Adipocyte (in vitro differentiated cells): ENCODE results near the gene CIAO3.
A peak's percentile ranks its signal among the peaks of the same experiment; 100 is the strongest.

Experiments used
- DNase-seq: peaks from one replicate; pipeline ENCODE4 v3.0.0-alpha.2; 2015; ENCODE audit warnings: low read depth
- H3K27me3 ChIP-seq: replicated peaks from 2 replicates; pipeline ENCODE4 v1.7.0; 2013; ENCODE audit warnings: mild to moderate bottlenecking, low read length, moderate library complexity; ENCODE audit not compliant: control insufficient read depth, insufficient read depth
- H3K36me3 ChIP-seq: 2 replicates; pipeline ENCODE4 v1.7.0; 2013; ENCODE audit warnings: low read length, mild to moderate bottlenecking, moderate library complexity; ENCODE audit not compliant: control insufficient read depth, insufficient read depth, severe bottlenecking
- H3K4me1 ChIP-seq: 2 replicates; pipeline ENCODE4 v1.7.0; 2013; ENCODE audit warnings: mild to moderate bottlenecking, low read length, moderate library complexity; ENCODE audit not compliant: control insufficient read depth, insufficient read depth
- H3K4me3 ChIP-seq: 2 replicates; pipeline ENCODE4 v1.7.0; 2013; ENCODE audit warnings: mild to moderate bottlenecking, low read length, moderate library complexity
- H3K9ac ChIP-seq: 2 replicates; pipeline ENCODE4 v1.7.0; 2013; ENCODE audit warnings: mild to moderate bottlenecking, low read length, moderate library complexity
- H3K9me3 ChIP-seq: 2 replicates; pipeline ENCODE4 v1.7.0; 2013; ENCODE audit warnings: mild to moderate bottlenecking, low read length, moderate library complexity; ENCODE audit not compliant: control insufficient read depth

CIAO3 gene

GRCh38 chr16:741986-742629 lies 1.3 kb upstream of the CIAO3 start:
- Histone ChIP-seq H3K4me1 (peaks cover 7% of the 10 kb centered on the region), H3K9ac (no peak overlapping the region), H3K36me3 (peaks cover 4% of the 10 kb centered on the region), H3K27me3 (peaks cover 3% of the 10 kb centered on the region), H3K4me3 (no peak overlapping the region), H3K9me3 (no peaks in the 10 kb centered on the region)
- no peak for DNase-seq

DNA sequence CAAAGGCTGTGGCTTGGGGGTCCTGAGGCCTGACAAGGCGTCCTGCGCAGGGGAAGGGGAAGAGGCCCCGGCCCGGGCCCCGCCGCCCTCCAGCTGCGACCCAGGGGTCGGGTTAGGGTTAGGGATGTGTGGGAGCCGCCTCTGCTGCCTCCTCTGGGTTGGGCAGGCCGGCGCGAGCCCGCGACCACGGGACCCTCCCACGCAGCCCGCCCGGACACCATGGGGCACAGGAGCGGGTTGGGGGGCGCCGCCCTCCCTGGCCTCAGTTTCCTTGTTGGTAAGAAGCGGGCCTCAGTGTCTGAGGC lies 386 bp downstream of the CIAO3 start:
- DNase-seq: no peak
- H3K9ac ChIP-seq: peak overlapping the region; percentile 96
- no peaks in the 10 kb centered on the region for H3K9me3 ChIP-seq
- H3K36me3 ChIP-seq: peaks cover 21% of the 10 kb centered on the region
- H3K4me3 ChIP-seq: peak overlapping the region; percentile 93
- peaks cover 3% of the 10 kb centered on the region for H3K27me3 ChIP-seq
- peaks cover 7% of the 10 kb centered on the region for H3K4me1 ChIP-seq

GRCh38 chr16:739560-740458 lies 988 bp downstream of the CIAO3 start:
- H3K36me3 ChIP-seq: peaks cover 26% of the 10 kb centered on the region
- no peaks in the 10 kb centered on the region for H3K9me3 ChIP-seq
- no peak for DNase-seq

DNA sequence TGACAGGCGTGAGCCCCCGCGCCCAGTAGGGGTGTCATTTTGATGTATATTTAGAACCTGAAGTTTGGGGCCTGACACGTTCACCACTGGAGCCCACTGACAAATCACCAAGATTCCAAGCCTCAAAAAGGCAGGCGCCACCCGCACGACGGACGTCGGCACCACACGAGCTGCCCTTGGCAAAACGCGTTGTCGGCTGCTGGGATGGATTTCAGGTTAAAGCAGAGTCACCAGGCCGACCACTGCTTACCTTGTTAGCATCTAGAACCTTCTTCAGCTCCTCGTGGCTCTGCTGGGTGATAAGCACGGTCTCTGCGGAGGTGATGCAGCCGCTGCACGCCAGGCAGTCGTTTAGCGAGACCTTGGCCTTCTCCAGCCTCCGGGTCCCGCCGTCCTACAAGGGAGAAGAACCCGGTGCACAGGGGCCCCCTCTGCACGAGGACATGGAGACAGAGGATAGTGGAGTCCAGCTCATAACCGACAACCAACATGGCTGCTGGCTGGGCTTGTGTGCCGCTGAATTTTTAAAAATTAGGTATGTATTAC lies 3.8 kb downstream of the CIAO3 start:
- no peak overlapping the region for H3K9ac ChIP-seq
- no peaks in the 10 kb centered on the region for H3K9me3 ChIP-seq
- H3K4me1 ChIP-seq: peaks cover 7% of the 10 kb centered on the region
- no peaks in the 10 kb centered on the region for H3K27me3 ChIP-seq
- peaks cover 46% of the 10 kb centered on the region for H3K36me3 ChIP-seq
- no peak for DNase-seq
- no peak overlapping the region for H3K4me3 ChIP-seq

More at GRCh38 chr16:739560-740458, 988 bp downstream of the CIAO3 start:
- Histone ChIP-seq H3K9ac (peak overlapping the region; percentile 96), H3K4me3 (peak overlapping the region; percentile 93), H3K4me1 (peaks cover 7% of the 10 kb centered on the region), H3K27me3 (peaks cover 3% of the 10 kb centered on the region)

- H3K9me3 ChIP-seq: no peaks in the 10 kb centered on the region
- peaks cover 46% of the 10 kb centered on the region for H3K36me3 ChIP-seq
- H3K4me3 ChIP-seq: no peak overlapping the region
- no peak for DNase-seq
- no peak overlapping the region for H3K9ac ChIP-seq
- peaks cover 7% of the 10 kb centered on the region for H3K4me1 ChIP-seq
- H3K27me3 ChIP-seq: no peaks in the 10 kb centered on the region
These were observed 4.8 kb downstream of the CIAO3 start for GRCh38 chr16:735982-736453.

GRCh38 chr16:734981-735881 lies 5.6 kb downstream of the CIAO3 start:
- peaks cover 46% of the 10 kb centered on the region for H3K36me3 ChIP-seq
- H3K4me3 ChIP-seq: no peak overlapping the region
- peaks cover 7% of the 10 kb centered on the region for H3K4me1 ChIP-seq
- no peaks in the 10 kb centered on the region for H3K9me3 ChIP-seq
- no peak overlapping the region for H3K9ac ChIP-seq
- no peaks in the 10 kb centered on the region for H3K27me3 ChIP-seq
- DNase-seq: no peak

GRCh38 chr16:734208-734980 lies 6.4 kb downstream of the CIAO3 start:
- Histone ChIP-seq H3K4me1 (no peaks in the 10 kb centered on the region), H3K27me3 (no peaks in the 10 kb centered on the region), H3K9me3 (no peaks in the 10 kb centered on the region), H3K36me3 (peaks cover 46% of the 10 kb centered on the region), H3K4me3 (no peak overlapping the region), H3K9ac (no peak overlapping the region)
- DNase-seq: no peak

DNA sequence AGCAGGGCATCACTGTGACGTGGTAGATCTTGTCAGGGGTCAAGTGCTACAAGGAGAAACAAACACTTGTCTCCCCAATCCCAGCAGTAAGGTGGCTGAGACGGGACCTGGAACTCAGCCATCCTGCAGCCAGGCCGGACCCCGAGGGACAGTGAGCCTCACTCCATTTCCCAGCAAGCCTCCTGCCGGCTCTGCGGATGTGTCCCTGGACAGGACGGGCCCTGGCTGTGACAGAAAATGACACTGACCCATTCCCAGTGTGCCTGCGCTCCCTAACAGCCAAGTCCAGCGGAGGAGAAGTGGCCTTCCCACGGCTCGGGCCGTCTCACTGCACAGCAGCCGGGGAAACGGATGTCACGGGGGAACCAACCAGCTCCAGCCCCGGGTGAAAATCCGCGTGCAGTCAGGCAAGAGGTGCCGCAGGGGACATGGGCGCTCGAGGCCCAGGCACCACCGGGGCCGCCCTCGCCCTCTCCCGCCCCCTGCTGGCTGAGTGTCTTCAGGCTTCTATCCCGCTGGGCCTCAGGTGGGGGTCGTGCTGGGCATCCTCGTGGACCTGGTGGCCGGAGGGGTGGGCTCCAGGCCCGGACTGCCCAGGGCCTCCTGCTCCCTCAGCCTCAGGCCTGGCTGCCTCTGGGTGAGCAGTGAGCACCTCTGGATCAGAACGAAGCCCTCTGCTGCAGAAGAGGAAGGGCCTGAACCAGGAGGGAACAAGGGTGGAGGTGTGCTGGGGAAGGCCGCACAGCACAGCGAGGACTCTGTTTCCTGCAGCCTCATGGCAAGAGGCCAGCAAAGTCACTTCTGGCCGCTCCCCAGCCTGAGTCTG lies 7.2 kb downstream of the CIAO3 start:
- H3K36me3 ChIP-seq: peaks cover 46% of the 10 kb centered on the region
- H3K9ac ChIP-seq: no peak overlapping the region
- H3K4me3 ChIP-seq: no peak overlapping the region
- H3K4me1 ChIP-seq: peaks cover under 1% of the 10 kb centered on the region
- DNase-seq: no peak
- no peaks in the 10 kb centered on the region for H3K27me3 ChIP-seq
- H3K9me3 ChIP-seq: no peaks in the 10 kb centered on the region

GRCh38 chr16:732936-733335 lies 7.9 kb downstream of the CIAO3 start:
- no peak for DNase-seq
- H3K9me3 ChIP-seq: no peaks in the 10 kb centered on the region
- H3K36me3 ChIP-seq: peaks cover 46% of the 10 kb centered on the region
- H3K4me1 ChIP-seq: peaks cover 3% of the 10 kb centered on the region
- no peak overlapping the region for H3K9ac ChIP-seq
- H3K27me3 ChIP-seq: no peaks in the 10 kb centered on the region
- no peak overlapping the region for H3K4me3 ChIP-seq

DNA sequence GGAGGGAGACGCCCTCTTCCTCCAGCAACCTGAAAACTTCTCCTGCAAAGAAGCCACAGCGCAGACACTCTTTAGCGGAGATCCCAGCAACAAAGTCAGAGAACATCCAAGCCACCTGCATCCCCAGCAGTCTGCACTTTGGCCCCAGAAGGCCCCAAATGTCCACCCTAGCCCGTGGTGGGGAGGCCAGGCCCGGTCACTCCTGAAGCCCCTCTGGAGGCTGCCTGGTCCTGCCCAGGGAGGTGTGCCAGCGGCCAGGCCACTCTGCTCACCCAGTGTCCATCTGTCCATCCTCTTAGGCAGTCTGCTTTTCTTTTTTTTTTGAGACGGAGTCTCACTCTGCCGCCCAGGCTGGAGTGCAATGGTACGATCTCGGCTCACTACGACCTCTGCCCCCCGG lies 8.5 kb downstream of the CIAO3 start:
- no peaks in the 10 kb centered on the region for H3K27me3 ChIP-seq
- H3K36me3 ChIP-seq: peaks cover 44% of the 10 kb centered on the region
- no peak overlapping the region for H3K4me3 ChIP-seq
- no peaks in the 10 kb centered on the region for H3K9me3 ChIP-seq
- H3K9ac ChIP-seq: no peak overlapping the region
- H3K4me1 ChIP-seq: peaks cover 4% of the 10 kb centered on the region
- DNase-seq: no peak
